ENCODE data around the gene FTMT. TPM values are rescaled to one million over a fixed set of nuclear protein-coding genes. Genes with fewer than 3 reads are reported as not detected.
"Not testable (repeated sequence)": the region's sequence is repeated elsewhere in the genome, so short reads cannot be mapped to it uniquely, and the experiment has no call there.

FTMT gene
- total RNA-seq, result not detected

- Histone ChIP-seq H3K4me3 (no peak within 1 kb of the TSS), H3K36me3 (no peaks in the 10 kb centered on the region), H3K4me1 (no peaks in the 10 kb centered on the region), H3K9me3 (peaks cover 0 to 5% of the 10 kb centered on the region in 2 donors), H3K27ac (no peak within 1 kb of the TSS), H3K27me3 (no peaks in the 10 kb centered on the region)
- TF ChIP-seq POLR2AphosphoS5 (IDR thresholded peaks at IDR 0.05) (no peak), EP300 (IDR thresholded peaks at IDR 0.05; ENCODE audit: low read depth) (no peak), POLR2A (IDR thresholded peaks at IDR 0.05) (no peak)
- TF ChIP-seq, protein P1, sequence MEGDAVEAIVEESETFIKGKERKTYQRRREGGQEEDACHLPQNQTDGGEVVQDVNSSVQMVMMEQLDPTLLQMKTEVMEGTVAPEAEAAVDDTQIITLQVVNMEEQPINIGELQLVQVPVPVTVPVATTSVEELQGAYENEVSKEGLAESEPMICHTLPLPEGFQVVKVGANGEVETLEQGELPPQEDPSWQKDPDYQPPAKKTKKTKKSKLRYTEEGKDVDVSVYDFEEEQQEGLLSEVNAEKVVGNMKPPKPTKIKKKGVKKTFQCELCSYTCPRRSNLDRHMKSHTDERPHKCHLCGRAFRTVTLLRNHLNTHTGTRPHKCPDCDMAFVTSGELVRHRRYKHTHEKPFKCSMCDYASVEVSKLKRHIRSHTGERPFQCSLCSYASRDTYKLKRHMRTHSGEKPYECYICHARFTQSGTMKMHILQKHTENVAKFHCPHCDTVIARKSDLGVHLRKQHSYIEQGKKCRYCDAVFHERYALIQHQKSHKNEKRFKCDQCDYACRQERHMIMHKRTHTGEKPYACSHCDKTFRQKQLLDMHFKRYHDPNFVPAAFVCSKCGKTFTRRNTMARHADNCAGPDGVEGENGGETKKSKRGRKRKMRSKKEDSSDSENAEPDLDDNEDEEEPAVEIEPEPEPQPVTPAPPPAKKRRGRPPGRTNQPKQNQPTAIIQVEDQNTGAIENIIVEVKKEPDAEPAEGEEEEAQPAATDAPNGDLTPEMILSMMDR (IDR thresholded peaks at IDR 0.05), result no peak
- in situ Hi-C loops (cut with MboI; ENCODE audit: low pct_ligation_motif_present in 1 of 4, low pct_unique_long_range_greater_than_20kb in 1 of 4, low sequenced_read_pairs in 3 of 4), result no loop called here
- no peak for DNase-seq
- intact Hi-C loops (cut with DNase I; ENCODE audit: low total_unique reads), result no loop called here
- WGBS, 2 donors (ENCODE audit: low coverage in 1 of 2), result 95 to 96% methylated on average over 11 to 76 of the region's 77 CpGs
Measured at GRCh38 chr5:121851643-121852574, at the start of gene FTMT. Gene FTMT (plus strand): TSS chr5:121851882. CDS start chr5:121851964, 82 bp downstream.

DNA sequence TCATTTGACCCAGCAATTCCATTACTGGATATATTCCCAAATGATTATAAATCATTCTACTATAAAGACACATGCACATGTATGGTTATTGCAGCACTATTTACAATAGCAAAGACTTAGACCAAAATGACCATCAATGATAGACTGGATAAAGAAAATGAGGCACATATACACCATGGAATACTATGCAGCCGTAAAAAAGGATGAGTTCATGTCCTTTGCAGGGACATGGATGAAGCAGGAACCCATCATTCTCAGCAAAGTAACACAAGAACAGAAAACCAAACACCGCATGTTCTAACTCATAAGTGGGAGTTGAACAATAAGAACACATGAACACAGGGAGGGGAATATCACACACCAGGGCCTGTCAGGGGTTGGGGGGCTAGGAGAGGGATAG, 46.4 kb upstream of the FTMT start:
- H3K9me3 ChIP-seq; H3K4me1 ChIP-seq; H3K36me3 ChIP-seq; in situ Hi-C loops (cut with MboI; ENCODE audit: low pct_ligation_motif_present in 1 of 4, low pct_unique_long_range_greater_than_20kb in 1 of 4, low sequenced_read_pairs in 3 of 4); DNase-seq; H3K27ac ChIP-seq; H3K4me3 ChIP-seq; H3K27me3 ChIP-seq; intact Hi-C loops (cut with DNase I; ENCODE audit: low total_unique reads): not testable (repeated sequence)
- WGBS, 2 donors (ENCODE audit: low coverage in 1 of 2), result 40 to 92% methylated on average over 1 to 2 of the region's 2 CpGs

GRCh38 chr5:121805911-121806310, 45.8 kb upstream of the FTMT start:
- no peak for DNase-seq
- Histone ChIP-seq H3K27me3 (no peaks in the 10 kb centered on the region), H3K9me3 (no peaks in the 10 kb centered on the region), H3K27ac (no peak overlapping the region), H3K36me3 (no peaks in the 10 kb centered on the region), H3K4me3 (no peak overlapping the region), H3K4me1 (no peaks in the 10 kb centered on the region)
- no peak for TF ChIP-seq POLR2A (IDR thresholded peaks at IDR 0.05)
- TF ChIP-seq POLR2AphosphoS5 (IDR thresholded peaks at IDR 0.05), result no peak
- TF ChIP-seq EP300 (IDR thresholded peaks at IDR 0.05; ENCODE audit: low read depth), result no peak
- TF ChIP-seq, protein P1 (IDR thresholded peaks at IDR 0.05), result no peak
- intact Hi-C loops (cut with DNase I; ENCODE audit: low total_unique reads), result no loop called here
- in situ Hi-C loops (cut with MboI; ENCODE audit: low pct_ligation_motif_present in 1 of 4, low pct_unique_long_range_greater_than_20kb in 1 of 4, low sequenced_read_pairs in 3 of 4), result no loop called here
- WGBS, 2 donors (ENCODE audit: low coverage in 1 of 2), result 43 to 56% methylated on average over 4 of the region's 4 CpGs

GRCh38 chr5:121816164-121816563, 35.5 kb upstream of the FTMT start:
- no peaks in the 10 kb centered on the region for H3K4me1 ChIP-seq
- H3K9me3 ChIP-seq, result no peaks in the 10 kb centered on the region
- H3K4me3 ChIP-seq, result no peak overlapping the region
- H3K27ac ChIP-seq, result no peak overlapping the region
- no peaks in the 10 kb centered on the region for H3K36me3 ChIP-seq
- in situ Hi-C loops (cut with MboI; ENCODE audit: low pct_ligation_motif_present in 1 of 4, low pct_unique_long_range_greater_than_20kb in 1 of 4, low sequenced_read_pairs in 3 of 4) (no loop called here), intact Hi-C loops (cut with DNase I; ENCODE audit: low total_unique reads) (no loop called here)
- H3K27me3 ChIP-seq, result no peaks in the 10 kb centered on the region
- TF ChIP-seq, protein P1 (IDR thresholded peaks at IDR 0.05), result no peak
- TF ChIP-seq EP300 (IDR thresholded peaks at IDR 0.05; ENCODE audit: low read depth) (no peak), POLR2AphosphoS5 (IDR thresholded peaks at IDR 0.05) (no peak), POLR2A (IDR thresholded peaks at IDR 0.05) (no peak)
- no peak for DNase-seq
